ENCODE measurements around the gene DNAH7. TPM values are rescaled to one million over a fixed set of nuclear protein-coding genes. Genes with fewer than 3 reads are reported as not detected.

Gene DNAH7
- total and polyA plus RNA-seq, 2 of the 4 experiments (the other 2 are of a cell fraction), result 0.22 to 0.36 TPM

GRCh38 chr2:195756218-195756942, 312.3 kb downstream of the DNAH7 start:
- Histone ChIP-seq H2BK5ac (ENCODE audit: low read depth, low read length, poor library complexity, severe bottlenecking) (no peak overlapping the region), H3K9me1 (ENCODE audit: insufficient read depth, low read length) (no peaks in the 10 kb centered on the region; the same call in 1 of the 2 replicates), H3K18ac (ENCODE audit: low read depth, low read length) (no peak overlapping the region; the same call in 1 of the 2 replicates), H2BK120ac (ENCODE audit: low read depth, low read length) (no peak overlapping the region), H2AK9ac (replicated peaks; ENCODE audit: low read depth, low read length, poor library complexity) (no peak overlapping the region), H3K9me3 (ENCODE audit: control insufficient read depth, insufficient read depth, low read length) (no peaks in the 10 kb centered on the region), H3K4me2 (ENCODE audit: low read depth, low read length) (no peak overlapping the region), H3K27me3 (ENCODE audit: control insufficient read depth, insufficient read depth, low read length) (no peaks in the 10 kb centered on the region), H4K5ac (ENCODE audit: low read depth, low read length) (no peak overlapping the region), H2AK5ac (ENCODE audit: low read depth, low read length) (no peak overlapping the region), H2BK15ac (ENCODE audit: low read depth, low read length) (no peak overlapping the region), H3K4ac (ENCODE audit: low read depth, low read length) (no peak overlapping the region), H4K8ac (ENCODE audit: low read depth in 2 of 2, low read length in 2 of 2) (no peak overlapping the region; a peak in 1 of 4 replicates), H3K23ac (ENCODE audit: low read depth, low read length) (no peak overlapping the region), H4K91ac (ENCODE audit: insufficient read depth, low read depth, low read length) (no peak overlapping the region), H3K36me3 (ENCODE audit: control insufficient read depth, insufficient read depth, low read length) (no peaks in the 10 kb centered on the region), H3K4me1 (ENCODE audit: control insufficient read depth, insufficient read depth, low read length) (0 out of 2 replicates have a peak, but pooled peaks cover 3% of the 10 kb centered on the region), H3K9ac (ENCODE audit: low read depth, low read length) (no peak overlapping the region), H3K27ac (ENCODE audit: insufficient read depth, low read length) (no peak overlapping the region), H3K79me1 (ENCODE audit: low read depth in 1 of 2, low read length in 2 of 2) (no peaks in the 10 kb centered on the region), H4K20me1 (ENCODE audit: insufficient read depth, low read length) (no peaks in the 10 kb centered on the region), H3K56ac (ENCODE audit: extremely low read depth, insufficient read depth, low read length) (no peak overlapping the region), H3K4me3 (ENCODE audit: insufficient read depth, low read depth, low read length) (no peak overlapping the region), H2AFZ (replicated peaks; ENCODE audit: low read length, poor library complexity) (no peak overlapping the region), H2BK20ac (ENCODE audit: low read depth, low read length) (no peak overlapping the region; the same call in 1 of the 2 replicates), H3K14ac (replicated peaks; ENCODE audit: low read depth, low read length) (no peak overlapping the region)
- dilution Hi-C loops (cut with HindIII; ENCODE audit: low sequenced_read_pairs, unreplicated experiment), result no loop called here
- intact Hi-C loops (cut with micrococcal nuclease), result no loop called here
- no peak for TF ChIP-seq BHLHE40 (IDR thresholded peaks at IDR 0.05; ENCODE audit: low read depth, low read length)
- BruUV-seq (replicated peaks), result no TSS peak
- in situ Hi-C loops (cut with MboI; ENCODE audit: low sequenced_read_pairs), result no loop called here
- ATAC-seq (ENCODE audit: low read depth) (peak; percentile 36), DNase-seq (peak; percentile 45)
- ChIA-PET CTCF (interaction anchor here (1.1 kb wide), 1 partner anchor 15 kb away, joined by 3 read pairs; no protein-coding TSS in a partner anchor), POLR2A (ENCODE audit: unreplicated experiment) (no interaction called here)
- no CpG with 5 or more reads among the region's 7 CpGs for WGBS, 2 experiments (ENCODE audit: extremely low coverage in 2 of 2, insufficient read length in 1 of 2)

Data from IMR-90 (cell line).